ENCODE results near the gene SEPTIN7.
"Not testable (repeated sequence)": the region's sequence is repeated elsewhere in the genome, so short reads cannot be mapped to it uniquely, and the experiment has no call there.

SEPTIN7 gene

GRCh38 chr7:35754741-35755140 lies 46.1 kb upstream of the SEPTIN7 start:
- H3K9ac ChIP-seq (ENCODE audit: low read length), result no peak overlapping the region
- no peak overlapping the region for H2AFZ ChIP-seq (ENCODE audit: low read depth, low read length, severe bottlenecking)
- H3K27me3 ChIP-seq (ENCODE audit: low read length), result no peaks in the 10 kb centered on the region
- H3K4me2 ChIP-seq (ENCODE audit: low read depth, low read length, poor library complexity, severe bottlenecking), result no peak overlapping the region
- no peaks in the 10 kb centered on the region for H3K9me2 ChIP-seq (replicated peaks; ENCODE audit: insufficient read depth, low read length)
- H3K36me3 ChIP-seq (ENCODE audit: low read length), result no peaks in the 10 kb centered on the region
- no peaks in the 10 kb centered on the region for H3K79me2 ChIP-seq (ENCODE audit: insufficient read depth, low read length)
- TF ChIP-seq EZH2phosphoT487 (conservative IDR thresholded peaks at IDR 0.05; ENCODE audit: low read length), result no peak
- no peak for TF ChIP-seq CTCF (IDR thresholded peaks at IDR 0.05; ENCODE audit: insufficient read depth, low read length, poor library complexity, severe bottlenecking)
- H3F3A ChIP-seq (ENCODE audit: insufficient read depth), result no peaks in the 10 kb centered on the region
- H3K27ac ChIP-seq (ENCODE audit: low read depth, low read length), result no peak overlapping the region
- no peaks in the 10 kb centered on the region for H3K9me3 ChIP-seq (ENCODE audit: insufficient read depth, low read length)
- no peak overlapping the region for H3K4me3 ChIP-seq (ENCODE audit: insufficient read depth, low read length, poor library complexity, severe bottlenecking)
- no peaks in the 10 kb centered on the region for H4K20me1 ChIP-seq (ENCODE audit: low read depth, low read length)

GRCh38 chr7:35755711-35756110 lies 45.1 kb upstream of the SEPTIN7 start:
- TF ChIP-seq CTCF (IDR thresholded peaks at IDR 0.05; ENCODE audit: insufficient read depth, low read length, poor library complexity, severe bottlenecking), result no peak
- TF ChIP-seq EZH2phosphoT487 (conservative IDR thresholded peaks at IDR 0.05; ENCODE audit: low read length), result no peak
- H3K4me2 ChIP-seq (ENCODE audit: low read depth, low read length, poor library complexity, severe bottlenecking), result no peak overlapping the region
- H3K9ac ChIP-seq (ENCODE audit: low read length), result no peak overlapping the region
- no peak overlapping the region for H3K27ac ChIP-seq (ENCODE audit: low read depth, low read length)
- no peaks in the 10 kb centered on the region for H3K79me2 ChIP-seq (ENCODE audit: insufficient read depth, low read length)
- no peak overlapping the region for H2AFZ ChIP-seq (ENCODE audit: low read depth, low read length, severe bottlenecking)
- no peaks in the 10 kb centered on the region for H3K9me2 ChIP-seq (replicated peaks; ENCODE audit: insufficient read depth, low read length)
- H3K36me3 ChIP-seq (ENCODE audit: low read length), result no peaks in the 10 kb centered on the region
- no peak overlapping the region for H3K4me3 ChIP-seq (ENCODE audit: insufficient read depth, low read length, poor library complexity, severe bottlenecking)
- no peaks in the 10 kb centered on the region for H3K9me3 ChIP-seq (ENCODE audit: insufficient read depth, low read length)
- no peaks in the 10 kb centered on the region for H4K20me1 ChIP-seq (ENCODE audit: low read depth, low read length)
- H3F3A ChIP-seq (ENCODE audit: insufficient read depth), result no peaks in the 10 kb centered on the region
- H3K27me3 ChIP-seq (ENCODE audit: low read length), result no peaks in the 10 kb centered on the region

GRCh38 chr7:35756453-35756852 lies 44.4 kb upstream of the SEPTIN7 start:
- H3K79me2 ChIP-seq (ENCODE audit: insufficient read depth, low read length); H3K4me3 ChIP-seq (ENCODE audit: insufficient read depth, low read length, poor library complexity, severe bottlenecking); H3K9ac ChIP-seq (ENCODE audit: low read length); H4K20me1 ChIP-seq (ENCODE audit: low read depth, low read length); H3K9me2 ChIP-seq (replicated peaks; ENCODE audit: insufficient read depth, low read length); H3K27me3 ChIP-seq (ENCODE audit: low read length); H3F3A ChIP-seq (ENCODE audit: insufficient read depth); H3K4me2 ChIP-seq (ENCODE audit: low read depth, low read length, poor library complexity, severe bottlenecking); H2AFZ ChIP-seq (ENCODE audit: low read depth, low read length, severe bottlenecking); H3K9me3 ChIP-seq (ENCODE audit: insufficient read depth, low read length); H3K36me3 ChIP-seq (ENCODE audit: low read length); H3K27ac ChIP-seq (ENCODE audit: low read depth, low read length): not testable (repeated sequence)

- Histone ChIP-seq H4K20me1 (ENCODE audit: low read depth, low read length) (no peaks in the 10 kb centered on the region), H3K9ac (ENCODE audit: low read length) (no peak overlapping the region), H3K9me2 (replicated peaks; ENCODE audit: insufficient read depth, low read length) (no peaks in the 10 kb centered on the region), H3K79me2 (ENCODE audit: insufficient read depth, low read length) (no peaks in the 10 kb centered on the region), H3F3A (ENCODE audit: insufficient read depth) (no peaks in the 10 kb centered on the region), H3K4me3 (ENCODE audit: insufficient read depth, low read length, poor library complexity, severe bottlenecking) (no peak overlapping the region), H3K27ac (ENCODE audit: low read depth, low read length) (no peak overlapping the region), H3K36me3 (ENCODE audit: low read length) (no peaks in the 10 kb centered on the region), H3K9me3 (ENCODE audit: insufficient read depth, low read length) (no peaks in the 10 kb centered on the region), H3K4me2 (ENCODE audit: low read depth, low read length, poor library complexity, severe bottlenecking) (no peak overlapping the region), H3K27me3 (ENCODE audit: low read length) (no peaks in the 10 kb centered on the region), H2AFZ (ENCODE audit: low read depth, low read length, severe bottlenecking) (no peak overlapping the region)
- no peak for TF ChIP-seq CTCF (IDR thresholded peaks at IDR 0.05; ENCODE audit: insufficient read depth, low read length, poor library complexity, severe bottlenecking)
- no peak for TF ChIP-seq EZH2phosphoT487 (conservative IDR thresholded peaks at IDR 0.05; ENCODE audit: low read length)
Measured at GRCh38 chr7:35757574-35757973, 43.3 kb upstream of the SEPTIN7 start.

Measured in SU-DHL-6 (cell line).